Transverse colon (tissue), 4 donors: ENCODE results near the gene AADACL3. TPM values are rescaled to one million over a fixed set of nuclear protein-coding genes. Genes with fewer than 3 reads are reported as not detected.

ENCODE experiments used
- DNase-seq: peaks from one replicate; pipeline ENCODE4 v3.0.0-alpha.2; 2019
- H3K27ac ChIP-seq, 4 donors: fragments of 200-600 bp; sonication (generic); 2 replicates each; pipeline ENCODE4 v1.5.1; 2016 to 2018; ENCODE audit warnings: inconsistent platforms in 4 of 4
- H3K27me3 ChIP-seq: fragments of 200-600 bp; sonication (generic); 2 replicates; pipeline ENCODE4 v1.5.1; 2017; ENCODE audit warnings: inconsistent platforms
- H3K36me3 ChIP-seq, 4 donors: fragments of 200-600 bp; sonication (generic); 2 replicates each; pipeline ENCODE4 v1.5.1; 2017 to 2019; ENCODE audit warnings: inconsistent platforms in 4 of 4
- H3K4me1 ChIP-seq, 4 donors: fragments of 200-600 bp; sonication (generic); 2 replicates each; pipeline ENCODE4 v1.5.1; 2017 to 2020; ENCODE audit warnings: inconsistent platforms in 4 of 4
- H3K4me3 ChIP-seq, 4 donors: fragments of 200-600 bp; sonication (generic); 1 replicate in 1 of 4; 2 replicates in 3 of 4; pipeline versions ENCODE4 v1.5.1 to v1.6.1; 2017 to 2019; ENCODE audit warnings: inconsistent platforms in 4 of 4
- H3K9me3 ChIP-seq, 2 donors: fragments of 200-600 bp; sonication (generic); 2 replicates each; pipeline ENCODE4 v1.5.1; 2017 to 2019; ENCODE audit warnings: inconsistent platforms in 2 of 2
- CTCF ChIP-seq, 5 experiments: fragments of 200-600 bp in 3 of 5; fragments of 450-650 bp in 2 of 5; sonication (generic) in 3 of 5; IDR thresholded peaks; 1 replicate in 2 of 5; 2 replicates in 3 of 5; pipeline ENCODE4 v1.5.1; 2016 to 2017; ENCODE audit warnings: antibody characterized with exemption in 5 of 5, inconsistent platforms in 3 of 5, mild to moderate bottlenecking in 2 of 5, moderate library complexity in 1 of 5
- EP300 ChIP-seq: sonication (generic); formaldehyde crosslinking; IDR thresholded peaks from one replicate; pipeline ENCODE4 v1.6.1; 2017; ENCODE audit warnings: antibody characterized with exemption, low read depth
- POLR2A ChIP-seq: fragments of 450-650 bp; IDR thresholded peaks from one replicate; pipeline ENCODE4 v1.6.1; 2016; ENCODE audit warnings: antibody characterized with exemption, mild to moderate bottlenecking, moderate library complexity
- POLR2AphosphoS5 ChIP-seq, 3 donors: sonication (generic); formaldehyde crosslinking; IDR thresholded peaks; one replicate each; pipeline ENCODE4 v1.6.1; 2016; ENCODE audit warnings: antibody characterized with exemption in 3 of 3
- WGBS, 2 donors: methylation state at CpG; one replicate each; pipeline ENCODE4 v1.1.5; 2018; ENCODE audit warnings: low coverage in 1 of 2; 5-methylcytosine and 5-hydroxymethylcytosine counted together
- in situ Hi-C, 4 donors: fragments of 200-750 bp; cut with MboI; loops; one replicate each; pipeline versions ENCODE4 v1.15.0 to v1.15.1; 2017; ENCODE audit warnings: low sequenced_read_pairs in 3 of 4, low pct_ligation_motif_present in 1 of 4, low pct_unique_long_range_greater_than_20kb in 1 of 4
- intact Hi-C: fragments of 100-400 bp; cut with DNase I; formaldehyde crosslinking; loops from one replicate; pipeline ENCODE4 v1.15.1; 2023; ENCODE audit warnings: low total_unique reads
- total RNA-seq, 4 donors: library from RNA; depleted of rRNA; stranded (reverse); fragments of >200 nt; gene quantifications; one replicate each; pipeline ENCODE4 v1.1.0, GENCODE V29; 2016

AADACL3 gene
- total RNA-seq, 4 donors from 2014 or later, result not detected

- no peaks in the 10 kb centered on the region for H3K9me3 ChIP-seq
- no peak overlapping the region for H3K4me3 ChIP-seq
- no peaks in the 10 kb centered on the region for H3K4me1 ChIP-seq
- no peak for DNase-seq
- in situ Hi-C loops (no loop called here), intact Hi-C loops (no loop called here)
- no peak for TF ChIP-seq CTCF (IDR thresholded peaks at IDR 0.05)
- no peak for TF ChIP-seq POLR2AphosphoS5 (IDR thresholded peaks at IDR 0.05)
- no peak for TF ChIP-seq EP300
- no peak for TF ChIP-seq POLR2A
- no peaks in the 10 kb centered on the region for H3K36me3 ChIP-seq
- H3K27ac ChIP-seq, result no peak overlapping the region
- no peaks in the 10 kb centered on the region for H3K27me3 ChIP-seq
- 61% methylated on average over 2 of the region's 2 CpGs; no CpG with 5 or more reads in 1 of the 2 donors for WGBS, 2 donors
Observed at GRCh38 chr1:12756273-12756672, 40.4 kb downstream of the AADACL3 start.

- Histone ChIP-seq H3K4me3 (no peak overlapping the region), H3K4me1 (no peaks in the 10 kb centered on the region), H3K27ac (no peak overlapping the region), H3K36me3 (no peaks in the 10 kb centered on the region), H3K27me3 (no peaks in the 10 kb centered on the region), H3K9me3 (no peaks in the 10 kb centered on the region)
- in situ Hi-C loops, result no loop called here
- no peak for DNase-seq
- intact Hi-C loops, result no loop called here
- TF ChIP-seq POLR2AphosphoS5 (IDR thresholded peaks at IDR 0.05) (no peak), CTCF (IDR thresholded peaks at IDR 0.05) (no peak), POLR2A (no peak), EP300 (no peak)
- WGBS, 2 donors, result 72 to 79% methylated on average over 3 to 6 of the region's 6 CpGs
Observed at GRCh38 chr1:12756768-12757413, 41.0 kb downstream of the AADACL3 start.

- H3K4me3 ChIP-seq, result no peak overlapping the region
- H3K27ac ChIP-seq, result no peak overlapping the region
- 60 to 68% methylated on average over 4 to 6 of the region's 6 CpGs for WGBS, 2 donors
- no peaks in the 10 kb centered on the region for H3K27me3 ChIP-seq
- in situ Hi-C loops (no loop called here), intact Hi-C loops (no loop called here)
- no peaks in the 10 kb centered on the region for H3K9me3 ChIP-seq
- H3K4me1 ChIP-seq, result no peaks in the 10 kb centered on the region
- no peak for DNase-seq
- no peaks in the 10 kb centered on the region for H3K36me3 ChIP-seq
- TF ChIP-seq EP300 (no peak), POLR2AphosphoS5 (IDR thresholded peaks at IDR 0.05) (no peak), CTCF (IDR thresholded peaks at IDR 0.05) (no peak), POLR2A (no peak)
Observed at GRCh38 chr1:12757836-12758235, 41.9 kb downstream of the AADACL3 start.

GRCh38 chr1:12760256-12760795 lies 44.4 kb downstream of the AADACL3 start:
- Histone ChIP-seq H3K36me3 (no peaks in the 10 kb centered on the region), H3K4me1 (no peaks in the 10 kb centered on the region), H3K4me3 (no peak overlapping the region), H3K27ac (no peak overlapping the region), H3K27me3 (no peaks in the 10 kb centered on the region), H3K9me3 (no peaks in the 10 kb centered on the region)
- DNase-seq, result no peak
- WGBS, 2 donors, result 71% methylated on average over 7 of the region's 7 CpGs; no CpG with 5 or more reads in 1 of the 2 donors
- intact Hi-C loops, result no loop called here
- TF ChIP-seq POLR2A (no peak), POLR2AphosphoS5 (IDR thresholded peaks at IDR 0.05) (no peak), CTCF (IDR thresholded peaks at IDR 0.05) (no peak), EP300 (no peak)
- in situ Hi-C loops, result no loop called here
